HEK293 (cell line): ENCODE data around the gene TICRR.
A peak's percentile ranks its signal among the peaks of the same experiment; 100 is the strongest.

Experiments
- CTCF ChIA-PET: fragments of 350-600 bp; formaldehyde crosslinking; extraction: SDS; loops from one replicate; lab custom pipeline; 2021; ENCODE audit warnings: antibody characterized with exemption; lab: Yijun Ruan, JAX
- POLR2A ChIA-PET: fragments of 300-600 bp; formaldehyde crosslinking; extraction: SDS; loops from one replicate; lab custom pipeline; 2020; ENCODE audit warnings: antibody characterized with exemption, inconsistent platforms; lab: Yijun Ruan, JAX
- H3K27ac ChIP-seq: fragments of 200-500 bp; sonication (Bioruptor generic); 2 replicates; pipeline ENCODE4 v1.5.1; 2014; ENCODE audit warnings: low read depth, low read length, control low read depth, inconsistent platforms; ENCODE audit errors: extremely low read depth
- H3K36me3 ChIP-seq, 2 experiments: fragments of 200-500 bp in 1 of 2; sonication (Bioruptor generic) in 1 of 2; 1 replicate in 1 of 2; 2 replicates in 1 of 2; pipeline ENCODE4 v1.5.1; 2014 to 2017; ENCODE audit warnings: inconsistent platforms in 2 of 2, low read length in 2 of 2; ENCODE audit not compliant: control insufficient read depth in 2 of 2, insufficient read depth in 1 of 2
- H3K4me1 ChIP-seq: fragments of 200-500 bp; sonication (Bioruptor generic); 2 replicates; pipeline ENCODE4 v1.5.1; 2014; ENCODE audit warnings: mild to moderate bottlenecking, low read length, inconsistent platforms; ENCODE audit not compliant: control insufficient read depth, insufficient read depth
- H3K4me3 ChIP-seq: 2 replicates; pipeline ENCODE4 v1.5.1; 2011; ENCODE audit warnings: low read depth, mild to moderate bottlenecking, control low read depth, low read length, moderate library complexity
- H3K9me3 ChIP-seq: fragments of 200-500 bp; sonication (Bioruptor generic); 2 replicates; pipeline ENCODE4 v1.5.1; 2014; ENCODE audit warnings: low read depth, low read length, inconsistent platforms; ENCODE audit not compliant: control insufficient read depth, insufficient read depth
- IKZF3 ChIP-seq: fragments of 450-650 bp; IDR thresholded peaks from 2 replicates; pipeline ENCODE4 v1.5.0; 2018; ENCODE audit warnings: missing biosample characterization, mild to moderate bottlenecking, missing genetic modification characterization, moderate library complexity
- INSM2 ChIP-seq: fragments of 450-650 bp; formaldehyde crosslinking; IDR thresholded peaks from 2 replicates; pipeline ENCODE4 v1.5.1; 2016; ENCODE audit warnings: missing biosample characterization, missing genetic modification characterization
- MYNN ChIP-seq: fragments of 450-650 bp; formaldehyde crosslinking; IDR thresholded peaks from 2 replicates; pipeline ENCODE4 v1.5.1; 2016; ENCODE audit warnings: missing biosample characterization, missing genetic modification characterization, borderline replicate concordance
- SCRT2 ChIP-seq: fragments of 450-650 bp; formaldehyde crosslinking; IDR thresholded peaks from 2 replicates; pipeline ENCODE4 v1.5.1; 2016; ENCODE audit warnings: missing biosample characterization, missing genetic modification characterization
- SETDB1 ChIP-seq: IDR thresholded peaks from one replicate; pipeline ENCODE4 v1.6.1; 2017; ENCODE audit warnings: mild to moderate bottlenecking, low read length, moderate library complexity, mixed read lengths; ENCODE audit not compliant: insufficient read length
- SP3 ChIP-seq: fragments of 450-650 bp; formaldehyde crosslinking; IDR thresholded peaks from 2 replicates; pipeline ENCODE4 v1.5.1; 2016; ENCODE audit warnings: missing biosample characterization, missing genetic modification characterization
- ZBTB10 ChIP-seq: fragments of 450-650 bp; formaldehyde crosslinking; IDR thresholded peaks from 2 replicates; pipeline ENCODE4 v1.5.1; 2016; ENCODE audit warnings: missing biosample characterization, missing genetic modification characterization
- ZBTB20 ChIP-seq: fragments of 450-650 bp; formaldehyde crosslinking; IDR thresholded peaks from 2 replicates; pipeline ENCODE4 v1.5.1; 2016; ENCODE audit warnings: missing biosample characterization, missing genetic modification characterization
- ZFP69B ChIP-seq: fragments of 450-650 bp; formaldehyde crosslinking; IDR thresholded peaks from 2 replicates; pipeline ENCODE4 v1.5.1; 2016; ENCODE audit warnings: missing biosample characterization, missing genetic modification characterization
- ZNF114 ChIP-seq: fragments of 450-650 bp; formaldehyde crosslinking; IDR thresholded peaks from 2 replicates; pipeline ENCODE4 v1.5.0; 2017; ENCODE audit warnings: missing biosample characterization, missing genetic modification characterization
- ZNF18 ChIP-seq: fragments of 450-650 bp; formaldehyde crosslinking; IDR thresholded peaks from 2 replicates; pipeline ENCODE4 v1.5.1; 2016; ENCODE audit warnings: missing biosample characterization, missing genetic modification characterization
- ZNF184 ChIP-seq: fragments of 450-650 bp; IDR thresholded peaks from 2 replicates; pipeline ENCODE4 v1.5.1; 2018; ENCODE audit warnings: missing biosample characterization, mild to moderate bottlenecking, missing genetic modification characterization
- ZNF2 ChIP-seq: fragments of 450-650 bp; formaldehyde crosslinking; IDR thresholded peaks from 2 replicates; pipeline ENCODE4 v1.5.1; 2016; ENCODE audit warnings: missing biosample characterization, missing genetic modification characterization
- ZNF202 ChIP-seq: fragments of 450-650 bp; formaldehyde crosslinking; IDR thresholded peaks from 2 replicates; pipeline ENCODE4 v1.5.1; 2016; ENCODE audit warnings: missing biosample characterization, missing genetic modification characterization, borderline replicate concordance
- ZNF223 ChIP-seq: fragments of 450-650 bp; formaldehyde crosslinking; IDR thresholded peaks from 2 replicates; pipeline ENCODE4 v1.5.1; 2016; ENCODE audit warnings: missing biosample characterization, missing genetic modification characterization
- ZNF335 ChIP-seq: fragments of 450-650 bp; formaldehyde crosslinking; conservative IDR thresholded peaks from 2 replicates; pipeline ENCODE4 v1.5.1; 2016; ENCODE audit warnings: missing biosample characterization, missing genetic modification characterization
- ZNF394 ChIP-seq: fragments of 450-650 bp; formaldehyde crosslinking; IDR thresholded peaks from 2 replicates; pipeline ENCODE4 v1.5.1; 2016; ENCODE audit warnings: missing biosample characterization, missing genetic modification characterization, mild to moderate bottlenecking, moderate library complexity, borderline replicate concordance
- ZNF501 ChIP-seq: fragments of 450-650 bp; formaldehyde crosslinking; IDR thresholded peaks from 2 replicates; pipeline ENCODE4 v1.5.1; 2016; ENCODE audit warnings: missing biosample characterization, missing genetic modification characterization
- ZNF513 ChIP-seq: fragments of 450-650 bp; IDR thresholded peaks from 2 replicates; pipeline ENCODE4 v1.5.1; 2018; ENCODE audit warnings: missing biosample characterization, missing genetic modification characterization
- ZNF514 ChIP-seq: fragments of 450-650 bp; formaldehyde crosslinking; IDR thresholded peaks from 2 replicates; pipeline ENCODE4 v1.5.1; 2016; ENCODE audit warnings: missing biosample characterization, missing genetic modification characterization
- ZNF529 ChIP-seq: fragments of 450-650 bp; formaldehyde crosslinking; IDR thresholded peaks from 2 replicates; pipeline ENCODE4 v1.5.1; 2017; ENCODE audit warnings: missing genetic modification characterization, missing biosample characterization; ENCODE audit not compliant: insufficient replicate concordance
- ZNF549 ChIP-seq: fragments of 450-650 bp; IDR thresholded peaks from 2 replicates; pipeline ENCODE4 v1.5.1; 2018; ENCODE audit warnings: missing biosample characterization, missing genetic modification characterization, mild to moderate bottlenecking, inconsistent platforms, moderate library complexity
- ZNF571 ChIP-seq: fragments of 450-650 bp; formaldehyde crosslinking; IDR thresholded peaks from 2 replicates; pipeline ENCODE4 v1.5.0; 2017; ENCODE audit warnings: missing biosample characterization, missing genetic modification characterization
- ZNF585B ChIP-seq: fragments of 450-650 bp; formaldehyde crosslinking; IDR thresholded peaks from 2 replicates; pipeline ENCODE4 v1.5.1; 2016; ENCODE audit warnings: missing biosample characterization, missing genetic modification characterization
- ZNF600 ChIP-seq: fragments of 450-650 bp; formaldehyde crosslinking; IDR thresholded peaks from 2 replicates; pipeline ENCODE4 v1.5.1; 2016; ENCODE audit warnings: missing biosample characterization, missing genetic modification characterization
- ZNF610 ChIP-seq: fragments of 450-650 bp; formaldehyde crosslinking; IDR thresholded peaks from 2 replicates; pipeline ENCODE4 v1.5.1; 2016; ENCODE audit warnings: missing biosample characterization, missing genetic modification characterization, borderline replicate concordance
- ZNF707 ChIP-seq: fragments of 450-650 bp; formaldehyde crosslinking; IDR thresholded peaks from 2 replicates; pipeline ENCODE4 v1.5.1; 2016; ENCODE audit warnings: missing biosample characterization, missing genetic modification characterization
- ZNF747 ChIP-seq: fragments of 450-650 bp; formaldehyde crosslinking; IDR thresholded peaks from 2 replicates; pipeline ENCODE4 v1.5.1; 2016; ENCODE audit warnings: missing biosample characterization, missing genetic modification characterization
- ZNF776 ChIP-seq: fragments of 450-650 bp; formaldehyde crosslinking; IDR thresholded peaks from 2 replicates; pipeline ENCODE4 v1.5.0; 2017; ENCODE audit warnings: missing biosample characterization, missing genetic modification characterization, borderline replicate concordance
- ZNF785 ChIP-seq: fragments of 450-650 bp; formaldehyde crosslinking; IDR thresholded peaks from 2 replicates; pipeline ENCODE4 v1.5.1; 2016; ENCODE audit warnings: missing biosample characterization, missing genetic modification characterization
- TF ChIP-seq, protein P1 (sequence below): fragments of 450-650 bp; formaldehyde crosslinking; IDR thresholded peaks from 2 replicates; pipeline ENCODE4 v1.5.1; 2017; ENCODE audit warnings: missing biosample characterization, missing genetic modification characterization

Gene TICRR

DNA sequence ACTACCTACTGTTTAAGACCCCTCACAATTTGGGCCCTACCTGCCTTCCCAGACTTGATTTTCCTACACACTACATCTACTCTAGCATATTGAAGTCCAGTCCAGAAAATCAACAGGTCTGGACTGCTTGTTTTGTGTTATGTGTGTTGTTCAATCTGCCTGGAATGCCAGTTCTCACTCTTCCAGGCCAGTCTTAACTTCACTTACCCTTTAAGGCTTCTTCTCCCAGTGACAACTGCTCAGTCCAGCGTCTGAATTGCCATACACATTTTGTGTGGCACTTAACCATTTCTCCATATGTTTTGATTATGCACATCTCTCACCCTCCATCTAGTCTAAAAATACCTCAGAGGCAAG is 1.1 kb downstream of the TICRR start (continued):
- TF ChIP-seq SP3 (tag by site-specific recombination) (no peak), ZNF184 (no peak), SCRT2 (tag by site-specific recombination) (peak; percentile 95), ZNF707 (tag by site-specific recombination) (no peak), ZNF529 (tag by site-specific recombination) (no peak), ZBTB20 (no peak), ZNF776 (tag by site-specific recombination) (no peak), IKZF3 (tag by site-specific recombination) (no peak), ZNF600 (tag by site-specific recombination) (peak; percentile 41; the same call in 1 of the 2 replicates), SETDB1 (no peak), ZNF585B (no peak), ZNF785 (tag by site-specific recombination) (no peak)

GRCh38 chr15:89577776-89578115 is 2.5 kb downstream of the TICRR start:
- H3K36me3 ChIP-seq = peaks cover 53 to 60% of the 10 kb centered on the region in 2 experiments
- ChIA-PET POLR2A (interaction anchor here (0.6 to 1.0 kb wide), 2 partner anchors 9 to 85 kb away, joined by 3 read pairs; no protein-coding TSS in a partner anchor), CTCF (no interaction called here)
- H3K4me3 ChIP-seq = peak overlapping the region; percentile 61
- H3K27ac ChIP-seq = no peak overlapping the region; the same call in 1 of the 2 replicates
- H3K9me3 ChIP-seq = no peaks in the 10 kb centered on the region
- H3K4me1 ChIP-seq = peaks cover 12% of the 10 kb centered on the region
- TF ChIP-seq ZBTB20 (no peak), MYNN (tag by site-specific recombination) (no peak), ZNF114 (tag by site-specific recombination) (no peak), ZFP69B (tag by site-specific recombination) (no peak), ZNF776 (tag by site-specific recombination) (no peak), ZNF747 (no peak), ZNF529 (tag by site-specific recombination) (no peak), ZNF335 (peak; percentile 34), ZNF202 (tag by site-specific recombination) (no peak), ZNF571 (tag by site-specific recombination) (no peak), INSM2 (tag by site-specific recombination) (no peak), ZNF549 (tag by site-specific recombination) (no peak), ZNF610 (tag by site-specific recombination) (no peak), ZNF223 (tag by site-specific recombination) (no peak), ZNF501 (0 out of 2 replicates have a peak, but pooled peaks have one; percentile 30), ZNF2 (peak; percentile 52; the same call in 1 of the 2 replicates), ZNF394 (tag by site-specific recombination) (no peak), ZNF514 (tag by site-specific recombination) (no peak), ZNF513 (no peak), ZNF18 (tag by site-specific recombination) (no peak), ZBTB10 (tag by site-specific recombination) (no peak)
- TF ChIP-seq, protein P1, sequence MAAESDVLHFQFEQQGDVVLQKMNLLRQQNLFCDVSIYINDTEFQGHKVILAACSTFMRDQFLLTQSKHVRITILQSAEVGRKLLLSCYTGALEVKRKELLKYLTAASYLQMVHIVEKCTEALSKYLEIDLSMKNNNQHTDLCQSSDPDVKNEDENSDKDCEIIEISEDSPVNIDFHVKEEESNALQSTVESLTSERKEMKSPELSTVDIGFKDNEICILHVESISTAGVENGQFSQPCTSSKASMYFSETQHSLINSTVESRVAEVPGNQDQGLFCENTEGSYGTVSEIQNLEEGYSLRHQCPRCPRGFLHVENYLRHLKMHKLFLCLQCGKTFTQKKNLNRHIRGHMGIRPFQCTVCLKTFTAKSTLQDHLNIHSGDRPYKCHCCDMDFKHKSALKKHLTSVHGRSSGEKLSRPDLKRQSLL (tag by site-specific recombination) = no peak
